Lung (tissue), 12 donors: Measurements from ENCODE around the gene TXN2. TPM values are rescaled to one million over a fixed set of nuclear protein-coding genes. Genes with fewer than 3 reads are reported as not detected.

Experiments used
- ATAC-seq: fragments of 200-7000 bp; cut with Tn5 transposase; one replicate; pipeline ENCODE4 v1.9.1; 2020; ENCODE audit warnings: moderate number of reproducible peaks; ENCODE audit not compliant: insufficient read depth, low FRiP score
- DNase-seq, 3 donors: peaks; one replicate each; pipeline ENCODE4 v3.0.0-alpha.2; 2013 to 2017
- H3K27ac ChIP-seq, 2 donors: one replicate each; pipeline ENCODE4 v1.5.1; 2013; ENCODE audit warnings: mild to moderate bottlenecking in 2 of 2, moderate library complexity in 2 of 2, control low read depth in 1 of 2, inconsistent platforms in 1 of 2, low read depth in 1 of 2, low read length in 1 of 2
- H3K27me3 ChIP-seq, 3 donors: one replicate each; pipeline ENCODE4 v1.5.1; 2013; ENCODE audit warnings: low read length in 2 of 3; ENCODE audit not compliant: control insufficient read depth in 3 of 3, insufficient read depth in 3 of 3
- H3K36me3 ChIP-seq, 4 donors: one replicate each; pipeline ENCODE4 v1.5.1; 2013; ENCODE audit warnings: low read length in 4 of 4, mild to moderate bottlenecking in 1 of 4, moderate library complexity in 1 of 4; ENCODE audit not compliant: control insufficient read depth in 4 of 4, insufficient read depth in 4 of 4
- H3K4me1 ChIP-seq, 5 donors: one replicate each; pipeline ENCODE4 v1.5.1; 2013; ENCODE audit warnings: low read length in 5 of 5, mild to moderate bottlenecking in 2 of 5, moderate library complexity in 1 of 5; ENCODE audit not compliant: control insufficient read depth in 5 of 5, insufficient read depth in 5 of 5
- H3K4me3 ChIP-seq: one replicate; pipeline ENCODE4 v1.5.1; 2013; ENCODE audit warnings: mild to moderate bottlenecking, control low read depth, moderate library complexity
- H3K9ac ChIP-seq, 2 donors: one replicate each; pipeline ENCODE4 v1.5.1; 2013; ENCODE audit warnings: low read length in 2 of 2, control low read depth in 1 of 2; ENCODE audit not compliant: insufficient read depth in 1 of 2
- H3K9me3 ChIP-seq, 4 donors: one replicate each; pipeline ENCODE4 v1.5.1; 2013; ENCODE audit warnings: low read length in 3 of 4, mild to moderate bottlenecking in 1 of 4, moderate library complexity in 1 of 4; ENCODE audit not compliant: control insufficient read depth in 4 of 4, insufficient read depth in 3 of 4
- CTCF ChIP-seq: IDR thresholded peaks from 2 replicates; pipeline ENCODE4 v1.5.1; 2012; ENCODE audit warnings: mild to moderate bottlenecking; ENCODE audit errors: control extremely low read depth, extremely low read depth
- WGBS, 2 donors: extraction: QIAGEN DNeasy Blood & Tissue Kit; methylation state at CpG; one replicate each; pipeline ENCODE4 v1.1.7; 2013; 5-methylcytosine and 5-hydroxymethylcytosine counted together
- polyA plus RNA-seq, 2 donors: library from polyadenylated mRNA; stranded (reverse); fragments of 200-250 nt; gene quantifications; one replicate each; pipeline ENCODE4 v1.2.1, GENCODE V29; 2013
- total RNA-seq, 2 donors: library from RNA; depleted of rRNA in 1 of 2; stranded (reverse); fragments of >200 nt in 1 of 2; gene quantifications; one replicate each; pipeline ENCODE4 v1.2.1, GENCODE V29; 2014 to 2021
- donor health status: control.
- donor health status: control.
- donor health status: Bipolar disorder and iron deficiency.
- donor health status: healthy.
- donor health status: DM: yes; HTN: yes; CAD: no.

TXN2 gene
- total and polyA plus RNA-seq, 4 donors: 26.8 to 92.2 (median 78.9) TPM

GRCh38 chr22:36471341-36471821 lies 10.1 kb downstream of the TXN2 start:
- Histone ChIP-seq H3K27ac (peak overlapping the region in 1 of 2 donors; percentile 29), H3K9me3 (no peaks in the 10 kb centered on the region), H3K4me3 (no peak overlapping the region), H3K27me3 (no peaks in the 10 kb centered on the region), H3K4me1 (peaks cover 0 to 11% (median 5%) of the 10 kb centered on the region in 5 donors), H3K36me3 (peaks cover 8 to 39% (median 25%) of the 10 kb centered on the region in 4 donors), H3K9ac (no peak overlapping the region)
- DNase-seq (no peak), ATAC-seq (no peak)
- no peak for TF ChIP-seq CTCF
- WGBS, 2 donors: 84 to 91% methylated on average over 14 of the region's 14 CpGs

GRCh38 chr22:36470994-36471331 lies 10.5 kb downstream of the TXN2 start:
- Histone ChIP-seq H3K9me3 (no peaks in the 10 kb centered on the region), H3K9ac (no peak overlapping the region), H3K27ac (peak overlapping the region in 1 of 2 donors; percentile 32), H3K4me1 (peaks cover 0 to 11% (median 8%) of the 10 kb centered on the region in 5 donors), H3K27me3 (no peaks in the 10 kb centered on the region), H3K4me3 (no peak overlapping the region), H3K36me3 (peaks cover 6 to 38% (median 23%) of the 10 kb centered on the region in 4 donors)
- TF ChIP-seq CTCF: no peak
- DNase-seq (no peak), ATAC-seq (no peak)
- 61 to 76% methylated on average over 10 of the region's 10 CpGs for WGBS, 2 donors

GRCh38 chr22:36470162-36470993 lies 11.1 kb downstream of the TXN2 start:
- peaks cover 1 to 32% (median 20%) of the 10 kb centered on the region in 4 donors for H3K36me3 ChIP-seq
- no peaks in the 10 kb centered on the region for H3K27me3 ChIP-seq
- peaks cover 0 to 15% (median 8%) of the 10 kb centered on the region in 5 donors for H3K4me1 ChIP-seq
- whole genome bisulfite sequencing, 2 donors: 40 to 50% methylated on average over 14 of the region's 14 CpGs
- H3K9me3 ChIP-seq: no peaks in the 10 kb centered on the region
- no peak overlapping the region for H3K9ac ChIP-seq
- TF ChIP-seq CTCF: peak; percentile 95
- peak; percentile 87 for ATAC-seq
- no peak overlapping the region for H3K4me3 ChIP-seq
- peak; percentile 88 to 91 (median 90) for DNase-seq
- H3K27ac ChIP-seq: peak overlapping the region in 1 of 2 donors; percentile 84
